NCI-H345 treated with DMSO at 0.1 percent for 48 hours (cell line): ENCODE measurements around the gene SLC16A4.
"Not testable (repeated sequence)": the region's sequence is repeated elsewhere in the genome, so short reads cannot be mapped to it uniquely, and the experiment has no call there.

Experiments
- DNase-seq: peaks from one replicate; lab custom pipeline; 2025; ENCODE audit not compliant: unreplicated experiment; lab: John Stamatoyannopoulos, UW

SLC16A4 gene

GRCh38 chr1:110409316-110409715, 18.5 kb upstream of the SLC16A4 start:
- DNase-seq: no peak

GRCh38 chr1:110408488-110408887, 17.7 kb upstream of the SLC16A4 start:
- DNase-seq: no peak

- DNase-seq: peak; percentile 86
These were observed 16.7 kb upstream of the SLC16A4 start, which contains the start of gene LAMTOR5 for GRCh38 chr1:110407260-110408210. LAMTOR5 (minus strand) TSS chr1:110407694; CDS start chr1:110407620, 74 bp downstream.

GRCh38 chr1:110406407-110406806, 15.6 kb upstream of the SLC16A4 start:
- not testable (repeated sequence) for DNase-seq

- DNase-seq: no peak
These were observed 13.6 kb upstream of the SLC16A4 start for GRCh38 chr1:110404401-110404800.

GRCh38 chr1:110403805-110404204, 13.0 kb upstream of the SLC16A4 start:
- DNase-seq: no peak

GRCh38 chr1:110396259-110396958, 5.6 kb upstream of the SLC16A4 start:
- DNase-seq: not testable (repeated sequence)

- DNase-seq: no peak
These were observed 3.6 kb upstream of the SLC16A4 start for GRCh38 chr1:110394493-110394820.

GRCh38 chr1:110393691-110394492, 3.1 kb upstream of the SLC16A4 start:
- no peak for DNase-seq

GRCh38 chr1:110393286-110393685, 2.5 kb upstream of the SLC16A4 start:
- DNase-seq: no peak

GRCh38 chr1:110390096-110390495, 730 bp downstream of the SLC16A4 start:
- no peak for DNase-seq

- DNase-seq: no peak
These were observed 3.6 kb downstream of the SLC16A4 start for GRCh38 chr1:110387048-110387754.

- DNase-seq: no peak
These were observed 5.5 kb downstream of the SLC16A4 start for GRCh38 chr1:110385369-110385768.

GRCh38 chr1:110384581-110385321, 6.1 kb downstream of the SLC16A4 start:
- no peak for DNase-seq

GRCh38 chr1:110383251-110383990, 7.4 kb downstream of the SLC16A4 start:
- DNase-seq: no peak

- no peak for DNase-seq
These were observed 10.0 kb downstream of the SLC16A4 start for GRCh38 chr1:110380672-110381283.

- no peak for DNase-seq
These were observed 15.3 kb downstream of the SLC16A4 start for GRCh38 chr1:110375490-110375889.

- no peak for DNase-seq
These were observed 20.0 kb downstream of the SLC16A4 start for GRCh38 chr1:110370827-110371226.

- no peak for DNase-seq
These were observed 26.6 kb downstream of the SLC16A4 start for GRCh38 chr1:110364221-110364620.
